B cell (primary cell): ENCODE results near the gene JADE2. TPM values are rescaled to one million over a fixed set of nuclear protein-coding genes. Genes with fewer than 3 reads are reported as not detected.

Experiments used
- ATAC-seq: fragments of 200-7000 bp; cut with Tn5 transposase; one replicate; pipeline ENCODE4 v1.10.0; 2021; ENCODE audit warnings: low read depth, mild to moderate bottlenecking, moderate number of reproducible peaks, moderate library complexity
- CTCF ChIA-PET: fragments of 350-600 bp; sonication (Branson Sonifier 250); formaldehyde crosslinking; loops from one replicate; lab custom pipeline; 2021; ENCODE audit warnings: antibody characterized with exemption, inconsistent platforms; lab: Charles Lee
- POLR2A ChIA-PET: fragments of 350-600 bp; sonication (Branson Sonifier 250); formaldehyde crosslinking; loops from one replicate; lab custom pipeline; 2021; ENCODE audit warnings: antibody characterized with exemption; lab: Charles Lee
- DNase-seq: peaks from one replicate; pipeline ENCODE4 v3.0.0; 2013
- H2AFZ ChIP-seq: 2 replicates; pipeline ENCODE4 v1.6.1; 2012; ENCODE audit warnings: mild to moderate bottlenecking, low read depth, low read length; ENCODE audit not compliant: insufficient read depth, poor library complexity, severe bottlenecking
- H3K27ac ChIP-seq, 2 donors: 1 replicate in 1 of 2; 2 replicates in 1 of 2; pipeline ENCODE4 v1.5.1; 2012 to 2013; ENCODE audit warnings: low read length in 2 of 2, mild to moderate bottlenecking in 2 of 2, moderate library complexity in 1 of 2
- H3K27me3 ChIP-seq, 4 experiments: fragments of 200-600 bp in 1 of 4; sonication (generic) in 1 of 4; replicated peaks in 1 of 4; 1 replicate in 2 of 4; 2 replicates in 2 of 4; pipeline versions ENCODE4 v1.6.1 to v1.7.0; 2013 to 2016; ENCODE audit warnings: low read length in 3 of 4, mild to moderate bottlenecking in 2 of 4, mixed read lengths in 1 of 4, moderate library complexity in 1 of 4; ENCODE audit not compliant: insufficient read depth in 4 of 4, control insufficient read depth in 3 of 4; ENCODE audit errors: control extremely low read depth in 1 of 4
- H3K36me3 ChIP-seq, 2 experiments: replicated peaks in 1 of 2; 1 replicate in 1 of 2; 2 replicates in 1 of 2; pipeline versions ENCODE4 v1.6.1 to v1.7.1; 2013; ENCODE audit warnings: low read length in 1 of 2; ENCODE audit not compliant: insufficient read depth in 2 of 2, control insufficient read depth in 1 of 2; ENCODE audit errors: control extremely low read depth in 1 of 2, extremely low read depth in 1 of 2
- H3K4me1 ChIP-seq, 2 donors: fragments of 200-600 bp in 1 of 2; sonication (generic) in 1 of 2; 1 replicate in 1 of 2; 2 replicates in 1 of 2; pipeline versions ENCODE4 v1.5.1 to v1.6.1; 2013 to 2017; ENCODE audit warnings: low read length in 2 of 2; ENCODE audit not compliant: control insufficient read depth in 2 of 2, insufficient read depth in 2 of 2
- H3K4me2 ChIP-seq: replicated peaks from 2 replicates; pipeline ENCODE3; 2012; ENCODE audit warnings: mild to moderate bottlenecking, low read depth, low read length; ENCODE audit not compliant: poor library complexity, severe bottlenecking
- H3K4me3 ChIP-seq, 5 experiments: fragments of 200-600 bp in 1 of 5; sonication (generic) in 1 of 5; 1 replicate in 3 of 5; 2 replicates in 2 of 5; pipeline versions ENCODE4 v1.5.1 to v1.7.0; 2011 to 2016; ENCODE audit warnings: low read length in 4 of 5, mild to moderate bottlenecking in 4 of 5, low read depth in 2 of 5, control low read depth in 1 of 5, moderate library complexity in 1 of 5; ENCODE audit not compliant: insufficient read depth in 1 of 5; ENCODE audit errors: control extremely low read depth in 1 of 5, extremely low read depth in 1 of 5
- H3K79me2 ChIP-seq: fragments of 200-600 bp; sonication (generic); one replicate; pipeline ENCODE4 v1.6.0; 2016; ENCODE audit warnings: low read length; ENCODE audit not compliant: control insufficient read depth, insufficient read depth
- H3K9ac ChIP-seq: fragments of 200-600 bp; sonication (generic); 2 replicates; pipeline ENCODE4 v1.6.1; 2017; ENCODE audit warnings: mild to moderate bottlenecking, low read length, moderate library complexity
- H3K9me3 ChIP-seq, 3 donors: one replicate each; pipeline versions ENCODE4 v1.6.1 to v1.7.1; 2013; ENCODE audit warnings: low read length in 2 of 3; ENCODE audit not compliant: control insufficient read depth in 2 of 3, insufficient read depth in 1 of 3; ENCODE audit errors: control extremely low read depth in 1 of 3
- H4K20me1 ChIP-seq: 2 replicates; pipeline ENCODE4 v1.6.0; 2012; ENCODE audit warnings: mild to moderate bottlenecking, low read length; ENCODE audit not compliant: insufficient read depth, control insufficient read depth, poor library complexity, severe bottlenecking
- H3K27ac Mint-ChIP-seq: one replicate; pipeline ENCODE4 v1.8.0; 2021; ENCODE audit warnings: mixed read lengths
- H3K27me3 Mint-ChIP-seq: one replicate; pipeline ENCODE4 v1.8.0; 2021; ENCODE audit warnings: mixed read lengths
- H3K4me1 Mint-ChIP-seq: one replicate; pipeline ENCODE4 v1.8.0; 2021; ENCODE audit warnings: mixed read lengths
- H3K4me3 Mint-ChIP-seq: one replicate; pipeline ENCODE4 v1.8.0; 2021; ENCODE audit warnings: mixed read lengths
- H3K9me3 Mint-ChIP-seq: one replicate; pipeline ENCODE4 v1.8.0; 2022; ENCODE audit warnings: mixed read lengths; ENCODE audit not compliant: insufficient read depth
- EZH2 ChIP-seq: IDR thresholded peaks from 2 replicates; pipeline ENCODE4 v1.6.1; 2012; ENCODE audit warnings: borderline replicate concordance, low read depth, mild to moderate bottlenecking, moderate library complexity, low read length; ENCODE audit not compliant: insufficient read depth, poor library complexity, severe bottlenecking
- WGBS: methylation state at CpG from one replicate; pipeline ENCODE4 v1.1.5; 2013; ENCODE audit warnings: missing lambda C conversion rate; ENCODE audit not compliant: insufficient coverage; 5-methylcytosine and 5-hydroxymethylcytosine counted together
- intact Hi-C: fragments of 100-400 bp; cut with micrococcal nuclease; formaldehyde crosslinking; loops from one replicate; pipeline ENCODE4 v1.10.0; 2022
- polyA plus RNA-seq: library from polyadenylated mRNA; depleted of rRNA; stranded (reverse); fragments of >200 nt; gene quantifications from 2 replicates; pipeline ENCODE4 v1.2.3, GENCODE V29; 2012
- total RNA-seq, 2 donors: library from RNA; stranded (reverse); fragments of 120-200 nt in 1 of 2; gene quantifications; 1 replicate in 1 of 2; 2 replicates in 1 of 2; pipeline versions ENCODE4 v1.2.3 to v1.2.4, GENCODE V29; 2013 to 2022
- TF ChIP-seq, protein P1 (sequence below): fragments of 200-600 bp; IDR thresholded peaks from one replicate; pipeline ENCODE4 v1.8.0; 2022; ENCODE audit warnings: antibody characterized with exemption, mild to moderate bottlenecking

JADE2 gene
- total and polyA plus RNA-seq, 2 donors (not counting 1 experiment from before 2014, with no cell fraction given), result 80.5 to 247 TPM

DNA sequence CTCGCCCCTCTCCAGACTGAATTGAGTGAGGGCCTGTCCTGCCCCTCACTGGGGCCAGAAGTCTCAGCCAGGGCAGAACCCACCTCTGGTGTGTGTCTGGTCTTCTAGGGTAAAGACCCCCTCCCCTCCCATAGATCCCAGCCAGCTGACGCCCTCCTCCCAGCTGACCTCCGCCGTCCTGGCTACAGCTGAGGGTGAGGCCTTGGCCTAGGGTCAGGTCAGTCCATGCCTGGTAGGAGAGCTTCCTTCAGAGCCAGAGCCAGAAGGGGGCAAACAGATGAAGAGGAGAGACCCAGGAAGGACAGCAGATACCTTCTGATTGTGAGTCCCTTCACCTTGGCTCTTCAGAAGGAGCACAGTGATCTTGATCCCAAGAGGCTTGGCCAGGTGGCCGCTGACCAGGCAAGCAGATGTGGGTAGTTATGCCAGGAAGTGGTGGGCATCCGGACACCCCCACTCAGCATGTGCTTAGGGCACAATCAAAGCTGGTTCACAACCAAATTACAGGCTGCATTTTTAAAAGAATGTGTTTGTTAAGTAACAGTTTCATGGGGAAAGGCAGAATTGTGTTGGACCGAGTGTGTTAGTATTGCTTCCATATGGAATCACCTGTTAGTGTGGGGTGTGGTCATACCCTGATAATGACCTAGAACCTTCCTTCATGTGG is 29.9 kb downstream of the JADE2 start:
- peaks cover 50% of the 10 kb centered on the region for H4K20me1 ChIP-seq
- peak overlapping the region; percentile 62 for H3K4me2 ChIP-seq
- no peaks in the 10 kb centered on the region for H3K27me3 ChIP-seq
- peak overlapping the region; percentile 15 for H2AFZ ChIP-seq
- Mint-ChIP-seq H3K27ac (peak overlapping the region; percentile 97), H3K9me3 (no peaks in the 10 kb centered on the region), H3K4me1 (peaks cover 68% of the 10 kb centered on the region), H3K27me3 (no peaks in the 10 kb centered on the region), H3K4me3 (peak overlapping the region; percentile 83)
- H3K9me3 ChIP-seq, result no peaks in the 10 kb centered on the region
- peak overlapping the region; percentile 86 to 98 for H3K27ac ChIP-seq
- TF ChIP-seq, protein P1, sequence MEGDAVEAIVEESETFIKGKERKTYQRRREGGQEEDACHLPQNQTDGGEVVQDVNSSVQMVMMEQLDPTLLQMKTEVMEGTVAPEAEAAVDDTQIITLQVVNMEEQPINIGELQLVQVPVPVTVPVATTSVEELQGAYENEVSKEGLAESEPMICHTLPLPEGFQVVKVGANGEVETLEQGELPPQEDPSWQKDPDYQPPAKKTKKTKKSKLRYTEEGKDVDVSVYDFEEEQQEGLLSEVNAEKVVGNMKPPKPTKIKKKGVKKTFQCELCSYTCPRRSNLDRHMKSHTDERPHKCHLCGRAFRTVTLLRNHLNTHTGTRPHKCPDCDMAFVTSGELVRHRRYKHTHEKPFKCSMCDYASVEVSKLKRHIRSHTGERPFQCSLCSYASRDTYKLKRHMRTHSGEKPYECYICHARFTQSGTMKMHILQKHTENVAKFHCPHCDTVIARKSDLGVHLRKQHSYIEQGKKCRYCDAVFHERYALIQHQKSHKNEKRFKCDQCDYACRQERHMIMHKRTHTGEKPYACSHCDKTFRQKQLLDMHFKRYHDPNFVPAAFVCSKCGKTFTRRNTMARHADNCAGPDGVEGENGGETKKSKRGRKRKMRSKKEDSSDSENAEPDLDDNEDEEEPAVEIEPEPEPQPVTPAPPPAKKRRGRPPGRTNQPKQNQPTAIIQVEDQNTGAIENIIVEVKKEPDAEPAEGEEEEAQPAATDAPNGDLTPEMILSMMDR, result no peak
- no peak for TF ChIP-seq EZH2
- H3K9ac ChIP-seq, result peak overlapping the region; percentile 50
- H3K36me3 ChIP-seq, result peaks cover 0 to 65% of the 10 kb centered on the region in 2 experiments
- 51% methylated on average over 5 of the region's 7 CpGs for WGBS
- CTCF ChIA-PET, result interaction anchor here (0.6 to 5.0 kb wide), 17 partner anchors 9 to 183 kb away, joined by 3 to 76 read pairs (median 8); partner anchors contain the start of genes CDKN2AIPNL, JADE2 and UBE2B
- ATAC-seq (no peak), DNase-seq (no peak)
- H3K79me2 ChIP-seq, result peaks cover 55% of the 10 kb centered on the region
- H3K4me1 ChIP-seq, result peaks cover 43 to 63% of the 10 kb centered on the region in 2 donors
- intact Hi-C loops, result loop anchor here (1.0 to 2.0 kb wide), 2 partner anchors 185 to 189 kb away; partner anchors contain the start of gene UBE2B
- POLR2A ChIA-PET, result interaction anchor here (0.6 to 3.7 kb wide), 6 partner anchors 12 to 328 kb away, joined by 3 to 66 read pairs (median 6); partner anchors contain the start of gene JADE2
- H3K4me3 ChIP-seq, result peak overlapping the region in 1 of 5 experiments; percentile 32
